SU-DHL-6 (cell line): ENCODE results near the gene KIAA0319L.
A peak's percentile ranks its signal among the peaks of the same experiment; 100 is the strongest.

ENCODE experiments used
- H2AFZ ChIP-seq: fragments of 200-600 bp; sonication (generic); 2 replicates; pipeline ENCODE4 v1.6.1; 2014; ENCODE audit warnings: low read depth, mild to moderate bottlenecking, moderate library complexity, mixed read lengths, antibody characterized with exemption, low read length; ENCODE audit not compliant: severe bottlenecking
- H3F3A ChIP-seq: fragments of 200-600 bp; shearing (Covaris generic); 2 replicates; pipeline ENCODE4 v1.6.0; 2016; ENCODE audit warnings: antibody characterized with exemption, mild to moderate bottlenecking; ENCODE audit not compliant: insufficient read depth
- H3K27ac ChIP-seq: fragments of 200-600 bp; sonication (generic); 2 replicates; pipeline ENCODE4 v1.5.1; 2016; ENCODE audit warnings: low read depth, mild to moderate bottlenecking, low read length, moderate library complexity, mixed read lengths
- H3K27me3 ChIP-seq: fragments of 200-600 bp; sonication (generic), shearing (Covaris generic); 2 replicates; pipeline ENCODE4 v1.6.0; 2014; ENCODE audit warnings: mild to moderate bottlenecking, low read length
- H3K36me3 ChIP-seq: fragments of 200-600 bp; sonication (generic); 2 replicates; pipeline ENCODE4 v1.6.1; 2014; ENCODE audit warnings: mild to moderate bottlenecking, low read length, mixed read lengths
- H3K4me2 ChIP-seq: fragments of 300-600, 200-600 bp; shearing (Covaris generic), sonication (generic); 2 replicates; pipeline ENCODE4 v1.6.0; 2014; ENCODE audit warnings: low read length, low read depth, mild to moderate bottlenecking; ENCODE audit not compliant: poor library complexity, severe bottlenecking
- H3K4me3 ChIP-seq: fragments of 200-600 bp; sonication (generic); 2 replicates; pipeline ENCODE4 v1.5.1; 2014; ENCODE audit warnings: antibody characterized with exemption, low read length, mild to moderate bottlenecking, mixed read lengths; ENCODE audit not compliant: insufficient read depth, poor library complexity, severe bottlenecking
- H3K79me2 ChIP-seq: fragments of 200-600 bp; sonication (generic); 2 replicates; pipeline ENCODE4 v1.6.1; 2014; ENCODE audit warnings: mild to moderate bottlenecking, low read length, moderate library complexity; ENCODE audit not compliant: insufficient read depth
- H3K9ac ChIP-seq: fragments of 200-600 bp; sonication (generic); 2 replicates; pipeline ENCODE4 v1.7.0; 2014; ENCODE audit warnings: mild to moderate bottlenecking, low read length
- H3K9me2 ChIP-seq: fragments of 200-600 bp; sonication (generic); replicated peaks from 2 replicates; pipeline ENCODE4 v1.6.1; 2014; ENCODE audit warnings: low read length; ENCODE audit not compliant: insufficient read depth
- H3K9me3 ChIP-seq: fragments of 200-600 bp; sonication (generic); 2 replicates; pipeline ENCODE4 v1.6.1; 2014; ENCODE audit warnings: low read length, mixed read lengths; ENCODE audit not compliant: insufficient read depth
- H4K20me1 ChIP-seq: fragments of 200-600 bp; sonication (generic); 2 replicates; pipeline ENCODE4 v1.6.1; 2014; ENCODE audit warnings: low read depth, mild to moderate bottlenecking, antibody characterized with exemption, low read length, moderate library complexity, mixed read lengths
- EZH2phosphoT487 ChIP-seq: fragments of 200-600 bp; sonication (generic), shearing (Covaris generic); conservative IDR thresholded peaks from 2 replicates; pipeline ENCODE4 v1.6.1; 2018; ENCODE audit warnings: mild to moderate bottlenecking, antibody characterized with exemption, low read length, moderate library complexity, mixed read lengths
- TF ChIP-seq, protein P1 (sequence below): fragments of 200-600 bp; sonication (generic); IDR thresholded peaks from one replicate; pipeline ENCODE4 v1.5.1; 2017; ENCODE audit warnings: antibody characterized with exemption, mild to moderate bottlenecking, low read length, moderate library complexity; ENCODE audit not compliant: insufficient read depth, poor library complexity, severe bottlenecking

KIAA0319L gene

DNA sequence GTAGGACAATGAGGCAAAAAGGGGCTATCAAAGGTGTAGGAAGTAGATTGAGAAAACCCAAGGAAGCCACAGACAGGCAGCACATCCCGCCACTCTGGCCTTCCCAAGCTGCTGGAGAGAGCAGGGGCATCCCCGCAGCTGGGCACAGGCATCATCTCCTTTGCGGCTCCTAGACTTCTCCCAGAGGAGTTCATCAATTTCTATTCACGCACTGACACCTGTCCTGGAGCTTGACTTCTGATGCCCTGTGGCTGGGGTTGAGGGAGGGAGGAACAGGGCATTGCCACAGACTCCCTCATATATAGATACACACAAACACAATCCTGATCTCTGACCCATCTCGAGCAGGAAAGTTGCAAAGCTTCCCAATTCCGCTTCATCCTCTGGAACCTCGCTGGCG, 14.1 kb upstream of the KIAA0319L start:
- no peaks in the 10 kb centered on the region for H4K20me1 ChIP-seq
- H3K9me2 ChIP-seq: no peaks in the 10 kb centered on the region
- no peak overlapping the region for H3K4me2 ChIP-seq
- H3K9ac ChIP-seq: no peak overlapping the region
- no peak for TF ChIP-seq EZH2phosphoT487
- TF ChIP-seq, protein P1, sequence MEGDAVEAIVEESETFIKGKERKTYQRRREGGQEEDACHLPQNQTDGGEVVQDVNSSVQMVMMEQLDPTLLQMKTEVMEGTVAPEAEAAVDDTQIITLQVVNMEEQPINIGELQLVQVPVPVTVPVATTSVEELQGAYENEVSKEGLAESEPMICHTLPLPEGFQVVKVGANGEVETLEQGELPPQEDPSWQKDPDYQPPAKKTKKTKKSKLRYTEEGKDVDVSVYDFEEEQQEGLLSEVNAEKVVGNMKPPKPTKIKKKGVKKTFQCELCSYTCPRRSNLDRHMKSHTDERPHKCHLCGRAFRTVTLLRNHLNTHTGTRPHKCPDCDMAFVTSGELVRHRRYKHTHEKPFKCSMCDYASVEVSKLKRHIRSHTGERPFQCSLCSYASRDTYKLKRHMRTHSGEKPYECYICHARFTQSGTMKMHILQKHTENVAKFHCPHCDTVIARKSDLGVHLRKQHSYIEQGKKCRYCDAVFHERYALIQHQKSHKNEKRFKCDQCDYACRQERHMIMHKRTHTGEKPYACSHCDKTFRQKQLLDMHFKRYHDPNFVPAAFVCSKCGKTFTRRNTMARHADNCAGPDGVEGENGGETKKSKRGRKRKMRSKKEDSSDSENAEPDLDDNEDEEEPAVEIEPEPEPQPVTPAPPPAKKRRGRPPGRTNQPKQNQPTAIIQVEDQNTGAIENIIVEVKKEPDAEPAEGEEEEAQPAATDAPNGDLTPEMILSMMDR: no peak
- H3K79me2 ChIP-seq: no peaks in the 10 kb centered on the region
- H2AFZ ChIP-seq: no peak overlapping the region
- no peaks in the 10 kb centered on the region for H3F3A ChIP-seq
- no peak overlapping the region for H3K27ac ChIP-seq
- no peaks in the 10 kb centered on the region for H3K36me3 ChIP-seq
- no peaks in the 10 kb centered on the region for H3K27me3 ChIP-seq
- no peak overlapping the region for H3K4me3 ChIP-seq
- H3K9me3 ChIP-seq: no peaks in the 10 kb centered on the region

DNA sequence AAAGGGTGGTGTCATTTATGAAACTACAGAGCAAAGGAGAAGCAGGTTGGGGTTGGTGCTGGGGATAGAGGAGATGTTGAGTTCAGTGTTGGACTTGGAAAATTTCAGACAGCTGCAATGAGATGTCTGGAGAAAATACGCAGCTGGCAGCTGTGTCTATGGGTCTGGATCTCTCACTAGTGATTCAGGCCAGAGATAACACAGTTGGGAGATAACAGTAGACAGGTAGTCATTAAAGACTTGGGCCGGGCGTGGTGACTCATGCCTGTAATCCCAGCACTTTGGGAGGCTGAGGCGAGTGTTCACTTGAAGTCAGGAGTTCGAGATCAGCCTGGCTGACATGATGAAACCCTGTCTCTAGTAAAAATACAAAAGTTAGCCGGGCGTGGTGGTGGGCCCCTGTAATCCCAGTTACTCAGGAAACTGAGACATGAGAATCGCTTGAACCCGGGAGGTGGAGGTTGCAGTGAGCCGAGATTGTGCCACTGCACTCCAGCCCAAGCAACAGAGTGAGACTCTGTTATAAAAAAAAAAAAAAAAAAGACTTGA, 13.5 kb upstream of the KIAA0319L start:
- no peaks in the 10 kb centered on the region for H4K20me1 ChIP-seq
- no peak for TF ChIP-seq EZH2phosphoT487
- TF ChIP-seq, protein P1: no peak
- no peaks in the 10 kb centered on the region for H3K27me3 ChIP-seq

DNA sequence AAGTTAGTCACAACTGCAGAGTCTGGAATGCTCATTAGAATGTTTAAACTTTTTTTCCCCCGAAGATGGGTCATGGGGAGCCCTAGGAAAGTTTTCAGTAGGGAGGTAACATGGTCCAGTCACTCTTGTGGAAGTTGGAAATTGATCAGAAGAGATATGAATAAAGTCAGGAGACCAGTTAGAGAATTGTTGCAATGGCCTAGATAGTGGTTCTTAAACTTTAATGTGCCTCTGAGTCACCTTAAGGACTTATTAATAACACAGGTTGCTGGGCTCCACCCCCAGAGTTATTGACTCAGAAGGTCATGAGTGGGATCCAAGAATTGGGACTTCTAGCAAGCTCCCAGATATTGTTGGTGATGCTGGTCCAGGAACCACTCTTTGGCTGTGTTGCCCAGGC, 12.7 kb upstream of the KIAA0319L start:
- Histone ChIP-seq H3K9ac (no peak overlapping the region), H3K9me2 (no peaks in the 10 kb centered on the region), H3F3A (no peaks in the 10 kb centered on the region), H4K20me1 (no peaks in the 10 kb centered on the region), H3K9me3 (no peaks in the 10 kb centered on the region), H3K79me2 (no peaks in the 10 kb centered on the region), H3K4me2 (no peak overlapping the region), H3K27me3 (no peaks in the 10 kb centered on the region), H3K27ac (no peak overlapping the region), H3K4me3 (no peak overlapping the region), H2AFZ (no peak overlapping the region), H3K36me3 (no peaks in the 10 kb centered on the region)
- TF ChIP-seq EZH2phosphoT487: no peak

More for the DNA sequence above, 13.5 kb upstream of the KIAA0319L start:
- H3K9me2 ChIP-seq: no peaks in the 10 kb centered on the region
- no peaks in the 10 kb centered on the region for H3K36me3 ChIP-seq
- no peaks in the 10 kb centered on the region for H3K79me2 ChIP-seq
- no peak overlapping the region for H3K27ac ChIP-seq
- H3K4me3 ChIP-seq: no peak overlapping the region
- no peak overlapping the region for H2AFZ ChIP-seq
- H3K4me2 ChIP-seq: no peak overlapping the region
- H3K9me3 ChIP-seq: no peaks in the 10 kb centered on the region
- no peak overlapping the region for H3K9ac ChIP-seq
- no peaks in the 10 kb centered on the region for H3F3A ChIP-seq

DNA sequence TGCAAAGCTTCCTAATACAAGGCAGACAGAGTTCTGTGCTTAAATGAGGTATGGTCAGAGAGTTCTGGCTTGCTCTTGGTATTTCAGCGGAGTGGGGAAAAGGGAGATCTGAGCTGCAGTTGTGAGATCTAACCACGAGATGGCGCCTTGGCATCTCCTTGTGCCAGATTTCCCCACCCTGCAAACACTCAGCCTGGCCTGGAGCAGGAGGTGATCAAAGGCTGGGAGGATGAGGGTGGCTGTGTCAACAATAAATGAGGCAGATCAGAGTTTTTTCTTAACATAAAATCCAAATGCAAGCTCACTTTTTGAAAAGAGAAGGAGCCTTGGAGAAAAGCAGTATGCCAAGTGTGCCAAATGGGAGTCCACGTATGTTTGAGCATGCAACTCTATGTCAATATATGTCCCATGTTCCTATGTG, 11.8 kb upstream of the KIAA0319L start:
- Histone ChIP-seq H3K27me3 (no peaks in the 10 kb centered on the region), H3F3A (no peaks in the 10 kb centered on the region), H3K27ac (no peak overlapping the region), H3K4me3 (no peak overlapping the region), H3K4me2 (no peak overlapping the region), H3K9me3 (no peaks in the 10 kb centered on the region), H3K79me2 (no peaks in the 10 kb centered on the region), H2AFZ (no peak overlapping the region), H3K9ac (no peak overlapping the region), H3K9me2 (no peaks in the 10 kb centered on the region), H3K36me3 (no peaks in the 10 kb centered on the region), H4K20me1 (no peaks in the 10 kb centered on the region)
- TF ChIP-seq EZH2phosphoT487: no peak
- TF ChIP-seq, protein P1: peak; percentile 87
